HuH-7 (cell line): ENCODE results near the gene AGPAT2.

ENCODE experiments used
- DNase-seq: peaks from one replicate; pipeline ENCODE4 v3.0.0; 2011; ENCODE audit warnings: low spot score

AGPAT2 gene

GRCh38 chr9:136673088-136673974 lies 13.9 kb downstream of the AGPAT2 start:
- DNase-seq: no peak

GRCh38 chr9:136672431-136673087 lies 14.7 kb downstream of the AGPAT2 start:
- no peak for DNase-seq

- peak; percentile 94 for DNase-seq
Observed at GRCh38 chr9:136671646-136672430, 15.4 kb downstream of the AGPAT2 start.

GRCh38 chr9:136671254-136671614 lies 16.0 kb downstream of the AGPAT2 start:
- peak; percentile 74 for DNase-seq

GRCh38 chr9:136670576-136671253 lies 16.5 kb downstream of the AGPAT2 start:
- DNase-seq: no peak

GRCh38 chr9:136669791-136670464 lies 17.3 kb downstream of the AGPAT2 start:
- DNase-seq: no peak

GRCh38 chr9:136668983-136669790 lies 18.1 kb downstream of the AGPAT2 start:
- DNase-seq: no peak

- DNase-seq: no peak
Observed at GRCh38 chr9:136667940-136668760, 19.1 kb downstream of the AGPAT2 start.

- DNase-seq: no peak
Observed at GRCh38 chr9:136667214-136667939, 19.9 kb downstream of the AGPAT2 start.

GRCh38 chr9:136666372-136667213 lies 20.7 kb downstream of the AGPAT2 start:
- DNase-seq: no peak

GRCh38 chr9:136665704-136666371 lies 21.4 kb downstream of the AGPAT2 start:
- peak; percentile 77 for DNase-seq

GRCh38 chr9:136665111-136665703 lies 22.1 kb downstream of the AGPAT2 start:
- peak; percentile 94 for DNase-seq

- no peak for DNase-seq
Observed at GRCh38 chr9:136664000-136664915, 23.0 kb downstream of the AGPAT2 start.

- DNase-seq: no peak
Observed at GRCh38 chr9:136662656-136663581, 24.3 kb downstream of the AGPAT2 start, which contains the start of gene EGFL7. Gene EGFL7 (plus strand): TSS chr9:136662916. CDS start chr9:136668283, 5,367 bp downstream.

GRCh38 chr9:136662326-136662655 lies 25.0 kb downstream of the AGPAT2 start:
- no peak for DNase-seq
